Measurements from ENCODE around the gene ANKRD7. TPM values are rescaled to one million over a fixed set of nuclear protein-coding genes. Genes with fewer than 3 reads are reported as not detected.
A peak's percentile ranks its signal among the peaks of the same experiment; 100 is the strongest.

ANKRD7 gene
- total RNA-seq, 1 donor from 2014 or later, result not detected

- Mint-ChIP-seq H3K36me3 (no peaks in the 10 kb centered on the region), H3K27ac (peak overlapping the region; percentile 9)
- TF ChIP-seq, protein P1, sequence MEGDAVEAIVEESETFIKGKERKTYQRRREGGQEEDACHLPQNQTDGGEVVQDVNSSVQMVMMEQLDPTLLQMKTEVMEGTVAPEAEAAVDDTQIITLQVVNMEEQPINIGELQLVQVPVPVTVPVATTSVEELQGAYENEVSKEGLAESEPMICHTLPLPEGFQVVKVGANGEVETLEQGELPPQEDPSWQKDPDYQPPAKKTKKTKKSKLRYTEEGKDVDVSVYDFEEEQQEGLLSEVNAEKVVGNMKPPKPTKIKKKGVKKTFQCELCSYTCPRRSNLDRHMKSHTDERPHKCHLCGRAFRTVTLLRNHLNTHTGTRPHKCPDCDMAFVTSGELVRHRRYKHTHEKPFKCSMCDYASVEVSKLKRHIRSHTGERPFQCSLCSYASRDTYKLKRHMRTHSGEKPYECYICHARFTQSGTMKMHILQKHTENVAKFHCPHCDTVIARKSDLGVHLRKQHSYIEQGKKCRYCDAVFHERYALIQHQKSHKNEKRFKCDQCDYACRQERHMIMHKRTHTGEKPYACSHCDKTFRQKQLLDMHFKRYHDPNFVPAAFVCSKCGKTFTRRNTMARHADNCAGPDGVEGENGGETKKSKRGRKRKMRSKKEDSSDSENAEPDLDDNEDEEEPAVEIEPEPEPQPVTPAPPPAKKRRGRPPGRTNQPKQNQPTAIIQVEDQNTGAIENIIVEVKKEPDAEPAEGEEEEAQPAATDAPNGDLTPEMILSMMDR (conservative IDR thresholded peaks at IDR 0.05), result no peak
Observed at GRCh38 chr7:118218413-118219156, 5.9 kb upstream of the ANKRD7 start.

GRCh38 chr7:118219157-118219512, 5.4 kb upstream of the ANKRD7 start:
- TF ChIP-seq, protein P1 (conservative IDR thresholded peaks at IDR 0.05), result no peak
- no peak overlapping the region for H3K4me3 Mint-ChIP-seq
- DNase-seq (ENCODE audit: extremely low spot score, unreplicated experiment), result no peak
- no peaks in the 10 kb centered on the region for H3K36me3 Mint-ChIP-seq
- H3K27me3 Mint-ChIP-seq, result no peaks in the 10 kb centered on the region
- no peaks in the 10 kb centered on the region for H3K9me3 Mint-ChIP-seq
- H3K27ac Mint-ChIP-seq, result no peak overlapping the region
- H3K4me1 Mint-ChIP-seq (ENCODE audit: unreplicated experiment), result no peaks in the 10 kb centered on the region

More at GRCh38 chr7:118218413-118219156, 5.9 kb upstream of the ANKRD7 start:
- H3K9me3 Mint-ChIP-seq, result no peaks in the 10 kb centered on the region
- no peak for DNase-seq (ENCODE audit: extremely low spot score, unreplicated experiment)
- no peak overlapping the region for H3K4me3 Mint-ChIP-seq
- no peaks in the 10 kb centered on the region for H3K4me1 Mint-ChIP-seq (ENCODE audit: unreplicated experiment)
- no peaks in the 10 kb centered on the region for H3K27me3 Mint-ChIP-seq

- Mint-ChIP-seq H3K27me3 (no peaks in the 10 kb centered on the region), H3K4me1 (ENCODE audit: unreplicated experiment) (no peaks in the 10 kb centered on the region), H3K27ac (no peak overlapping the region), H3K9me3 (no peaks in the 10 kb centered on the region), H3K4me3 (no peak overlapping the region), H3K36me3 (no peaks in the 10 kb centered on the region)
- TF ChIP-seq, protein P1 (conservative IDR thresholded peaks at IDR 0.05), result no peak
- DNase-seq (ENCODE audit: extremely low spot score, unreplicated experiment), result no peak
Observed at GRCh38 chr7:118220583-118220982, 3.9 kb upstream of the ANKRD7 start.

GRCh38 chr7:118222591-118222990, 1.9 kb upstream of the ANKRD7 start:
- no peak overlapping the region for H3K27ac Mint-ChIP-seq
- H3K9me3 Mint-ChIP-seq, result no peaks in the 10 kb centered on the region
- H3K4me3 Mint-ChIP-seq, result no peak overlapping the region
- TF ChIP-seq, protein P1 (conservative IDR thresholded peaks at IDR 0.05), result no peak
- no peak for DNase-seq (ENCODE audit: extremely low spot score, unreplicated experiment)
- H3K27me3 Mint-ChIP-seq, result no peaks in the 10 kb centered on the region
- H3K36me3 Mint-ChIP-seq, result no peaks in the 10 kb centered on the region
- no peaks in the 10 kb centered on the region for H3K4me1 Mint-ChIP-seq (ENCODE audit: unreplicated experiment)

GRCh38 chr7:118232837-118233236, 8.3 kb downstream of the ANKRD7 start:
- Mint-ChIP-seq H3K4me3 (no peak overlapping the region), H3K9me3 (no peaks in the 10 kb centered on the region), H3K36me3 (no peaks in the 10 kb centered on the region), H3K4me1 (ENCODE audit: unreplicated experiment) (no peaks in the 10 kb centered on the region), H3K27ac (no peak overlapping the region), H3K27me3 (no peaks in the 10 kb centered on the region)
- TF ChIP-seq, protein P1 (conservative IDR thresholded peaks at IDR 0.05), result no peak
- DNase-seq (ENCODE audit: extremely low spot score, unreplicated experiment), result no peak
